ENCODE results near the gene ELF2. TPM values are rescaled to one million over a fixed set of nuclear protein-coding genes. Genes with fewer than 3 reads are reported as not detected.
"Not testable (repeated sequence)": the region's sequence is repeated elsewhere in the genome, so short reads cannot be mapped to it uniquely, and the experiment has no call there.

The ELF2 gene
- total RNA-seq, 2 donors from 2014 or later: 34.1 to 34.2 TPM

GRCh38 chr4:139189972-139190371, 13.0 kb upstream of the ELF2 start:
- DNase-seq (no peak), ATAC-seq (no peak)
- intact Hi-C loops (cut with DNase I): no loop called here

GRCh38 chr4:139189417-139189749, 12.4 kb upstream of the ELF2 start:
- ATAC-seq (peak in 1 of 2 donors; percentile 20), DNase-seq (no peak)
- intact Hi-C loops (cut with DNase I): no loop called here

GRCh38 chr4:139188648-139189416, 11.8 kb upstream of the ELF2 start:
- DNase-seq (no peak), ATAC-seq (peak in 1 of 2 donors; percentile 89)
- intact Hi-C loops (cut with DNase I): no loop called here

GRCh38 chr4:139184129-139184528, 7.1 kb upstream of the ELF2 start:
- intact Hi-C loops (cut with DNase I): no loop called here
- ATAC-seq (no peak), DNase-seq (no peak)

GRCh38 chr4:139177869-139178619, 1.0 kb upstream of the ELF2 start:
- ATAC-seq (peak; percentile 89 to 90), DNase-seq (peak; percentile 97)
- intact Hi-C loops (cut with DNase I): loop anchor here in 1 of 2 donors (5.0 kb wide), 2 partner anchors 81 to 124 kb away; partner anchors contain the start of genes NAA15 and NDUFC1

GRCh38 chr4:139176302-139177048, 543 bp downstream of the ELF2 start:
- ATAC-seq: peak; percentile 58 to 75
- peak; percentile 89 for DNase-seq
- intact Hi-C loops (cut with DNase I): loop anchor here in 1 of 2 donors (5.0 kb wide), 2 partner anchors 79 to 126 kb away; partner anchors contain the start of genes NAA15 and NDUFC1

- ATAC-seq (peak in 1 of 2 donors; percentile 0), DNase-seq (no peak)
- intact Hi-C loops (cut with DNase I): loop anchor here in 1 of 2 donors (5.0 kb wide), 2 partner anchors 78 to 127 kb away; partner anchors contain the start of genes NAA15 and NDUFC1
Observed at GRCh38 chr4:139175646-139176301, 1.2 kb downstream of the ELF2 start.

- intact Hi-C loops (cut with DNase I): loop anchor here in 1 of 2 donors (5.0 kb wide), 2 partner anchors 65 to 140 kb away; no protein-coding TSS in a partner anchor
- DNase-seq: no peak
- no peak for ATAC-seq
Observed at GRCh38 chr4:139171876-139172691, 4.9 kb downstream of the ELF2 start.

- ATAC-seq (no peak), DNase-seq (no peak)
- intact Hi-C loops (cut with DNase I): loop anchor here in 1 of 2 donors (5.0 kb wide), 2 partner anchors 64 to 139 kb away; no protein-coding TSS in a partner anchor
Observed at GRCh38 chr4:139170932-139171331, 6.1 kb downstream of the ELF2 start.

- DNase-seq (no peak), ATAC-seq (peak; percentile 67 to 76)
- intact Hi-C loops (cut with DNase I): no loop called here
Observed at GRCh38 chr4:139167774-139168444, 9.1 kb downstream of the ELF2 start.

GRCh38 chr4:139164731-139165130, 12.3 kb downstream of the ELF2 start:
- ATAC-seq (no peak), DNase-seq (no peak)
- intact Hi-C loops (cut with DNase I): no loop called here

GRCh38 chr4:139163806-139164206, 13.2 kb downstream of the ELF2 start:
- intact Hi-C loops (cut with DNase I): no loop called here
- DNase-seq: no peak
- no peak for ATAC-seq

GRCh38 chr4:139157977-139158376, 19.0 kb downstream of the ELF2 start:
- intact Hi-C loops (cut with DNase I); ATAC-seq: not testable (repeated sequence)

GRCh38 chr4:139154952-139155557, 22.0 kb downstream of the ELF2 start:
- intact Hi-C loops (cut with DNase I): no loop called here
- DNase-seq (no peak), ATAC-seq (no peak)

More at GRCh38 chr4:139157977-139158376, 19.0 kb downstream of the ELF2 start:
- DNase-seq: not testable (repeated sequence)

- ATAC-seq: no peak
- no peak for DNase-seq
- intact Hi-C loops (cut with DNase I): no loop called here
Observed at GRCh38 chr4:139154538-139154937, 22.5 kb downstream of the ELF2 start.

GRCh38 chr4:139154134-139154421, 22.9 kb downstream of the ELF2 start:
- ATAC-seq: no peak
- intact Hi-C loops (cut with DNase I): no loop called here
- no peak for DNase-seq

GRCh38 chr4:139153411-139154133, 23.4 kb downstream of the ELF2 start:
- DNase-seq (no peak), ATAC-seq (no peak)
- intact Hi-C loops (cut with DNase I): no loop called here

Data from left cardiac atrium (tissue), 4 donors.